GM13976 (cell line): ENCODE results near the gene PHACTR1.

Experiments
- DNase-seq: peaks from one replicate; pipeline ENCODE4 v3.0.0; 2012; ENCODE audit warnings: low spot score
- in situ Hi-C: fragments of 300-500 bp; cut with MboI; formaldehyde crosslinking; loops from one replicate; pipeline ENCODE4 v1.12.0; 2022; ENCODE audit warnings: low sequenced_read_pairs, mixed read lengths, inconsistent platforms; ENCODE audit not compliant: unreplicated experiment
- TF ChIP-seq, protein P1 (sequence below): IDR thresholded peaks from 2 replicates; pipeline ENCODE4 v1.5.1; 2012; ENCODE audit warnings: borderline replicate concordance, mild to moderate bottlenecking; ENCODE audit not compliant: insufficient read depth; ENCODE audit errors: extremely low read depth, missing control alignments, control extremely low read depth

Gene PHACTR1

GRCh38 chr6:13247627-13248026 is 531.1 kb downstream of the PHACTR1 start:
- TF ChIP-seq, protein P1, sequence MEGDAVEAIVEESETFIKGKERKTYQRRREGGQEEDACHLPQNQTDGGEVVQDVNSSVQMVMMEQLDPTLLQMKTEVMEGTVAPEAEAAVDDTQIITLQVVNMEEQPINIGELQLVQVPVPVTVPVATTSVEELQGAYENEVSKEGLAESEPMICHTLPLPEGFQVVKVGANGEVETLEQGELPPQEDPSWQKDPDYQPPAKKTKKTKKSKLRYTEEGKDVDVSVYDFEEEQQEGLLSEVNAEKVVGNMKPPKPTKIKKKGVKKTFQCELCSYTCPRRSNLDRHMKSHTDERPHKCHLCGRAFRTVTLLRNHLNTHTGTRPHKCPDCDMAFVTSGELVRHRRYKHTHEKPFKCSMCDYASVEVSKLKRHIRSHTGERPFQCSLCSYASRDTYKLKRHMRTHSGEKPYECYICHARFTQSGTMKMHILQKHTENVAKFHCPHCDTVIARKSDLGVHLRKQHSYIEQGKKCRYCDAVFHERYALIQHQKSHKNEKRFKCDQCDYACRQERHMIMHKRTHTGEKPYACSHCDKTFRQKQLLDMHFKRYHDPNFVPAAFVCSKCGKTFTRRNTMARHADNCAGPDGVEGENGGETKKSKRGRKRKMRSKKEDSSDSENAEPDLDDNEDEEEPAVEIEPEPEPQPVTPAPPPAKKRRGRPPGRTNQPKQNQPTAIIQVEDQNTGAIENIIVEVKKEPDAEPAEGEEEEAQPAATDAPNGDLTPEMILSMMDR = no peak
- in situ Hi-C loops = no loop called here
- DNase-seq = no peak

- no peak for DNase-seq
Measured at GRCh38 chr6:13248053-13248452, 531.5 kb downstream of the PHACTR1 start.

DNA sequence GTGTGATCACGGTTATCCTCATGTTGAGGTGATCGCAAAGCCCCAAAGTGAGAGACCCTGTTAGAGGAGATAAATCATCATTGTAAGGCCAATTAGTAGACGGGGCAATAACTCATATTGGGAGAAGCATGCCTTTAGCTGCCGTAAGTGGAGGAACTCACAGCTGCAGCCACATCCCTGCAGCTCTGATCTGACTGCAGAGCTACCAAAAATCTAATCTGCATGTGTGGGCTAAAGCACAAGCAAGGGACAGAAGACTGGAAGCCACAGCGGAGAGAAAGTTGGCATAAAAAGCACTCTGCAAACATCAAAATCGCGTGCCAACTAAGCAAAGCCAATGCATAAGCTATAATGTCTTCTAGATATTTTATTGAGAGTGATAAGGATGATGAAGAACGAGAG is 532.0 kb downstream of the PHACTR1 start:
- no peak for DNase-seq
- TF ChIP-seq, protein P1 = no peak
- in situ Hi-C loops = no loop called here

More at GRCh38 chr6:13248053-13248452, 531.5 kb downstream of the PHACTR1 start:
- TF ChIP-seq, protein P1 = no peak
- in situ Hi-C loops = no loop called here

GRCh38 chr6:13248994-13249393 is 532.4 kb downstream of the PHACTR1 start:
- TF ChIP-seq, protein P1 = no peak
- in situ Hi-C loops = no loop called here
- DNase-seq = no peak

DNA sequence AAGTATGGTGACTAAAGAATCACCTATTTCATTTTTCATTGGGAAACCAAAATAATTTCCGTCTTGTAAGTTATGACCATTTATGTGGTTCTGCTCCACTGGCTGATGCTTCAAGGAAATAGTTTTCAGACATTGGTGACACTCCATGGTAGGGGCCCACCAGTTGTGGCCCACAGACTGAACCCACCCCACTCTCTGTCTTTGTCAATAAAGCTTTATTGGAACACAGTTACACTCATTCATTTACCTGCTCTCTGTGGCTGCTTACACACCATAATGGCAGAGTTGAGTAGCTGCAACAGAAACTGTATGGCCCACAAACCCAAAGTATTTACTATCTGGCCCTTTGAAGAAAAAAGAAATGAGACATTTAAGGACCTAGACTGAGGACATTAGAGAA is 533.2 kb downstream of the PHACTR1 start:
- TF ChIP-seq, protein P1 = no peak
- in situ Hi-C loops = no loop called here
- DNase-seq = no peak

- no peak for DNase-seq
- in situ Hi-C loops = no loop called here
Measured at GRCh38 chr6:13250703-13251102, 534.1 kb downstream of the PHACTR1 start.

More at GRCh38 chr6:13250703-13251102, 534.1 kb downstream of the PHACTR1 start:
- TF ChIP-seq, protein P1 = no peak
